Neural progenitor cell (in vitro differentiated cells): ENCODE measurements around the gene CTRB1. TPM values are rescaled to one million over a fixed set of nuclear protein-coding genes. Genes with fewer than 3 reads are reported as not detected.

ENCODE experiments used
- DNase-seq: peaks from one replicate; pipeline ENCODE4 v3.0.0-alpha.2; 2016; ENCODE audit warnings: low spot score
- H2AFZ ChIP-seq: fragments of 200-600 bp; sonication (generic); replicated peaks from 2 replicates; pipeline ENCODE4 v1.6.1; 2016; ENCODE audit warnings: antibody characterized with exemption
- H3F3A ChIP-seq: fragments of 200-600 bp; sonication (generic); 2 replicates; pipeline ENCODE4 v1.6.1; 2016; ENCODE audit warnings: antibody characterized with exemption, low read depth
- H3K27ac ChIP-seq: fragments of 200-600 bp; sonication (generic); 2 replicates; pipeline ENCODE4 v1.5.1; 2016; ENCODE audit warnings: mild to moderate bottlenecking
- H3K27me3 ChIP-seq: fragments of 200-600 bp; sonication (generic); 2 replicates; pipeline ENCODE4 v1.6.1; 2016; ENCODE audit warnings: mild to moderate bottlenecking, moderate library complexity
- H3K36me3 ChIP-seq: fragments of 200-600 bp; sonication (generic); 2 replicates; pipeline ENCODE4 v1.5.1; 2016
- H3K4me1 ChIP-seq: fragments of 200-600 bp; sonication (generic); 2 replicates; pipeline ENCODE4 v1.6.1; 2016; ENCODE audit warnings: mixed run types
- H3K4me2 ChIP-seq: fragments of 200-600 bp; sonication (generic); 2 replicates; pipeline ENCODE4 v1.6.1; 2016
- H3K4me3 ChIP-seq: fragments of 200-600 bp; sonication (generic); 2 replicates; pipeline ENCODE4 v1.5.1; 2016
- H3K79me2 ChIP-seq: fragments of 200-600 bp; sonication (generic); 2 replicates; pipeline ENCODE4 v1.6.1; 2016; ENCODE audit warnings: low read depth
- H3K9ac ChIP-seq: fragments of 200-600 bp; sonication (generic); 2 replicates; pipeline ENCODE4 v1.6.1; 2016
- H3K9me3 ChIP-seq: fragments of 200-600 bp; sonication (generic); 2 replicates; pipeline ENCODE4 v1.5.1; 2016; ENCODE audit warnings: low read depth
- H4K20me1 ChIP-seq: fragments of 200-600 bp; sonication (generic); 2 replicates; pipeline ENCODE4 v1.6.1; 2016; ENCODE audit warnings: low read depth
- H3K27ac Mint-ChIP-seq: 3 replicates; pipeline ENCODE4 v1.8.0; 2021; ENCODE audit warnings: mixed read lengths
- H3K27me3 Mint-ChIP-seq: 2 replicates; pipeline ENCODE4 v1.8.0; 2022; ENCODE audit warnings: low read depth, mild to moderate bottlenecking, inconsistent platforms, moderate library complexity, mixed read lengths; ENCODE audit not compliant: insufficient read depth
- H3K36me3 Mint-ChIP-seq: 3 replicates; pipeline ENCODE4 v1.8.0; 2021; ENCODE audit warnings: mixed read lengths
- H3K4me1 Mint-ChIP-seq: 3 replicates; pipeline ENCODE4 v1.8.0; 2021; ENCODE audit warnings: mixed read lengths
- H3K4me3 Mint-ChIP-seq: 3 replicates; pipeline ENCODE4 v1.8.0; 2021; ENCODE audit warnings: mild to moderate bottlenecking, moderate library complexity, mixed read lengths
- H3K9me3 Mint-ChIP-seq: 3 replicates; pipeline ENCODE4 v1.8.0; 2020; ENCODE audit warnings: mixed read lengths
- EZH2 ChIP-seq: fragments of 200-600 bp; sonication (generic); IDR thresholded peaks from 2 replicates; pipeline ENCODE4 v1.6.1; 2017; ENCODE audit warnings: antibody characterized with exemption, mild to moderate bottlenecking, moderate library complexity
- EZH2phosphoT487 ChIP-seq: fragments of 200-600 bp; sonication (generic); IDR thresholded peaks from 2 replicates; pipeline ENCODE4 v1.6.1; 2017; ENCODE audit warnings: antibody characterized with exemption
- total RNA-seq: library from RNA; depleted of rRNA; stranded (reverse); fragments of >200 nt; gene quantifications from 2 replicates; pipeline ENCODE4 v1.2.3, GENCODE V29; 2015; ENCODE audit warnings: low replicate concordance
- TF ChIP-seq, protein P1 (sequence below): fragments of 200-600 bp; sonication (generic); IDR thresholded peaks from 2 replicates; pipeline ENCODE4 v1.5.1; 2017; ENCODE audit warnings: antibody characterized with exemption, mild to moderate bottlenecking

The CTRB1 gene
- total RNA-seq, 1 donor from 2014 or later = not detected

DNA sequence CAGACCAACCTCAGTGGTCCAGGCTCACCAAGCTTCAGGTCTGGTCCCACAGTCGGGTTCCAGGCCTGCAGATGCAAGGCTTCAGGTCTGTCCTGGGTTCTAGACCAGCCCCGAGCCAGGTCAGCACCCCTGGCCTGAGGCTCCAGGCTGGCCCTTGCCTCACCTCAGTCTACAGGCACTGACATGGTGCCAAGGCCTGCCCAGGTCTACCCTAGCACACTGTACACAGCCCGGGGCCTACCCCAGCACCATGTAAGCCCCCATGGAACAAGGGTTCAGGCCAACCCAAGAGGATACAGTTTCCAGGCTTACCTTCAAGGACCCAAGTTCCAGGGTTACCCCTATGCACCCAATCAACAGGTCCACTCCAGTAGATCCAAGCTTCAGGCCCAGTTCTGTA lies 43.7 kb upstream of the CTRB1 start:
- Mint-ChIP-seq H3K27ac (no peak overlapping the region), H3K9me3 (peaks cover 75% of the 10 kb centered on the region)
- H3F3A ChIP-seq = no peaks in the 10 kb centered on the region

DNA sequence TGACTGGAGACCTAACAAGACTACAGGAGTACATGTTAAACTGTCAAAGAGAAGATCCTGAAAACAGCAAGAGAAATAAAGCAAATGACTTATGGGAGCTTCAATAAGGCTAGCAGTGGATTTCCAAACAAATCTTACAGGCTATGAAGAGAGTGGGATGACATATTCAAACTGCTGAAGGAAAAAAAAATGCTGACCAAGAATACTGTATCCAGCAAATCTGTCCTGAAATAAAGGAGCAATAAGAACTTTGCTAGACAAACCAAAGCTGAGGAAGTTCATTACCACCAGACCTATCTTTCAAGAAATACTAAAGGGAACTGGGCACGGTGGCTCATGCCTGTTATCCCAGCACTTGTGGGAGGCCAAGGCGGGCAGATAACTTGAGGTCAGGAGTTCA lies 41.9 kb upstream of the CTRB1 start:
- no peaks in the 10 kb centered on the region for H3K4me1 ChIP-seq
- no peaks in the 10 kb centered on the region for H3K27me3 ChIP-seq
- no peaks in the 10 kb centered on the region for H4K20me1 ChIP-seq
- no peaks in the 10 kb centered on the region for H3K79me2 ChIP-seq
- H3F3A ChIP-seq = no peaks in the 10 kb centered on the region
- no peak overlapping the region for H3K4me2 ChIP-seq
- no peak overlapping the region for H3K27ac ChIP-seq
- peaks cover 66% of the 10 kb centered on the region for H3K9me3 Mint-ChIP-seq
- no peak overlapping the region for H3K9ac ChIP-seq
- H3K4me3 ChIP-seq = no peak overlapping the region
- DNase-seq = no peak
- no peaks in the 10 kb centered on the region for H3K4me1 Mint-ChIP-seq
- H3K27ac Mint-ChIP-seq = no peak overlapping the region
- no peak overlapping the region for H2AFZ ChIP-seq
- TF ChIP-seq EZH2 (no peak), EZH2phosphoT487 (no peak)
- TF ChIP-seq, protein P1, sequence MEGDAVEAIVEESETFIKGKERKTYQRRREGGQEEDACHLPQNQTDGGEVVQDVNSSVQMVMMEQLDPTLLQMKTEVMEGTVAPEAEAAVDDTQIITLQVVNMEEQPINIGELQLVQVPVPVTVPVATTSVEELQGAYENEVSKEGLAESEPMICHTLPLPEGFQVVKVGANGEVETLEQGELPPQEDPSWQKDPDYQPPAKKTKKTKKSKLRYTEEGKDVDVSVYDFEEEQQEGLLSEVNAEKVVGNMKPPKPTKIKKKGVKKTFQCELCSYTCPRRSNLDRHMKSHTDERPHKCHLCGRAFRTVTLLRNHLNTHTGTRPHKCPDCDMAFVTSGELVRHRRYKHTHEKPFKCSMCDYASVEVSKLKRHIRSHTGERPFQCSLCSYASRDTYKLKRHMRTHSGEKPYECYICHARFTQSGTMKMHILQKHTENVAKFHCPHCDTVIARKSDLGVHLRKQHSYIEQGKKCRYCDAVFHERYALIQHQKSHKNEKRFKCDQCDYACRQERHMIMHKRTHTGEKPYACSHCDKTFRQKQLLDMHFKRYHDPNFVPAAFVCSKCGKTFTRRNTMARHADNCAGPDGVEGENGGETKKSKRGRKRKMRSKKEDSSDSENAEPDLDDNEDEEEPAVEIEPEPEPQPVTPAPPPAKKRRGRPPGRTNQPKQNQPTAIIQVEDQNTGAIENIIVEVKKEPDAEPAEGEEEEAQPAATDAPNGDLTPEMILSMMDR = no peak
- peaks cover 4% of the 10 kb centered on the region for H3K36me3 ChIP-seq
- H3K9me3 ChIP-seq = peaks cover 3% of the 10 kb centered on the region
- H3K4me3 Mint-ChIP-seq = no peak overlapping the region
- H3K36me3 Mint-ChIP-seq = peaks cover 29% of the 10 kb centered on the region
- H3K27me3 Mint-ChIP-seq = peaks cover 7% of the 10 kb centered on the region

More for the DNA sequence above, 43.7 kb upstream of the CTRB1 start:
- Histone ChIP-seq H3K27me3 (no peaks in the 10 kb centered on the region), H3K27ac (no peak overlapping the region), H3K36me3 (peaks cover 21% of the 10 kb centered on the region), H3K4me3 (no peak overlapping the region), H3K79me2 (no peaks in the 10 kb centered on the region), H2AFZ (no peak overlapping the region), H3K9me3 (peaks cover 17% of the 10 kb centered on the region), H3K4me2 (no peak overlapping the region), H3K4me1 (no peaks in the 10 kb centered on the region), H3K9ac (no peak overlapping the region), H4K20me1 (no peaks in the 10 kb centered on the region)
- peaks cover 46% of the 10 kb centered on the region for H3K36me3 Mint-ChIP-seq
- no peak for TF ChIP-seq EZH2
- TF ChIP-seq, protein P1 = no peak
- no peak for TF ChIP-seq EZH2phosphoT487
- DNase-seq = no peak
- H3K4me1 Mint-ChIP-seq = no peaks in the 10 kb centered on the region
- H3K4me3 Mint-ChIP-seq = no peak overlapping the region
- H3K27me3 Mint-ChIP-seq = peaks cover 7% of the 10 kb centered on the region

DNA sequence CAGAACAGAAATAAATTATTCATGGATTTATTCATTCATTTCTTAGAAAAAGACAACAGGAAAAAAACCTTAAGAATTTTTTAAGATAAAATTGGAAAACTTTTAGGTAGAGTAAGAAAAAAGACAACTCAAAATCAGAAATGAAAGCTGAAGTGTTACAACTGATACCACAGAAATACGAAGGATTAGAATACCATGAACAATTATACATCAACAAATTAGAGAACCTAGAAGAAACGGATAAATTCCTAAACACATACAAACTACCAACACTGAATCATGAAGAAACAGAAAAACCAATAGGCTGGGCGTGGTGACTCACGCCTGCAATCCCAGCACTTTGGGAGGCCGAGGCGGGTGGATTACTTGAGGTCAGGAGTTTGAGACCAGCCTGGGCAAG lies 39.6 kb upstream of the CTRB1 start:
- Histone ChIP-seq H2AFZ (no peak overlapping the region), H3K9me3 (peaks cover 3% of the 10 kb centered on the region), H3F3A (no peaks in the 10 kb centered on the region), H3K79me2 (no peaks in the 10 kb centered on the region), H3K9ac (no peak overlapping the region), H3K4me3 (no peak overlapping the region), H3K4me2 (no peak overlapping the region), H3K27ac (no peak overlapping the region), H3K4me1 (no peaks in the 10 kb centered on the region), H3K27me3 (no peaks in the 10 kb centered on the region), H3K36me3 (no peaks in the 10 kb centered on the region), H4K20me1 (no peaks in the 10 kb centered on the region)
- no peaks in the 10 kb centered on the region for H3K4me1 Mint-ChIP-seq
- TF ChIP-seq EZH2phosphoT487 = no peak
- no peak for TF ChIP-seq EZH2
- TF ChIP-seq, protein P1 = no peak
- peaks cover 53% of the 10 kb centered on the region for H3K9me3 Mint-ChIP-seq
- H3K4me3 Mint-ChIP-seq = no peak overlapping the region
- peaks cover 9% of the 10 kb centered on the region for H3K36me3 Mint-ChIP-seq
- H3K27ac Mint-ChIP-seq = no peak overlapping the region
- peaks cover 5% of the 10 kb centered on the region for H3K27me3 Mint-ChIP-seq
- DNase-seq = no peak

DNA sequence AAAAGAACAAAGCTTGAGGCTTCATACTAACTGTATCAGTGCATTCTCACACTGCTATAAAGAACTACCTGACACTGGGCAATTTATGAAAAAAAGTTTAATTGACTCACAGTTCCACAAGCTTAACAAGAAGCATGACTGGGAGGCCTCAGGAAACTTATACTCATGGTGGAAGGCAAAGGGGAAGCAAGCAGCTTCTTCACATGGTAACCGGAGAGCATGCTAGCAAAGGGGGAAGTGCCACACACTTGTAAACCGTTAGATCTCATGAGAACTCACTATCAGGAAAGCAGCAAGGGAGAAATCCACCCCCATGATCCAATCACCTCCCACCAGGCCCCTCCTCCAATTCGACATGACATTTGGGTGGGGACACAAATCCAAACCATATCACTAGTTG lies 37.2 kb upstream of the CTRB1 start:
- H3K4me3 ChIP-seq = no peak overlapping the region
- peaks cover 3% of the 10 kb centered on the region for H3K27me3 Mint-ChIP-seq
- no peaks in the 10 kb centered on the region for H3K27me3 ChIP-seq
- no peak overlapping the region for H3K27ac ChIP-seq
- no peaks in the 10 kb centered on the region for H3K36me3 ChIP-seq
- peaks cover 45% of the 10 kb centered on the region for H3K9me3 Mint-ChIP-seq
- DNase-seq = no peak
- H3K4me2 ChIP-seq = no peak overlapping the region
- no peak for TF ChIP-seq EZH2
- TF ChIP-seq, protein P1 = no peak
- H2AFZ ChIP-seq = no peak overlapping the region
- no peak overlapping the region for H3K27ac Mint-ChIP-seq
- no peaks in the 10 kb centered on the region for H3K4me1 ChIP-seq
- peaks cover 1% of the 10 kb centered on the region for H3K36me3 Mint-ChIP-seq
- no peaks in the 10 kb centered on the region for H3K79me2 ChIP-seq
- H4K20me1 ChIP-seq = no peaks in the 10 kb centered on the region
- H3K4me3 Mint-ChIP-seq = no peak overlapping the region
- no peaks in the 10 kb centered on the region for H3K9me3 ChIP-seq
- no peak overlapping the region for H3K9ac ChIP-seq
- no peaks in the 10 kb centered on the region for H3K4me1 Mint-ChIP-seq
- no peaks in the 10 kb centered on the region for H3F3A ChIP-seq
